HCT116 (cell line): ENCODE results near the gene BBS12. TPM values are rescaled to one million over a fixed set of nuclear protein-coding genes. Genes with fewer than 3 reads are reported as not detected.

Experiments
- ATAC-seq: fragments of 200-7000 bp; cut with Tn5 transposase; 2 replicates; pipeline ENCODE4 v1.9.1; 2020; ENCODE audit warnings: mild to moderate bottlenecking, moderate library complexity
- BruUV-seq: library from RNA; stranded (reverse); fragments of 400-500 nt; replicated peaks from 2 replicates; lab custom pipeline; 2021; lab: Mats Ljungman, UMichigan
- CTCF ChIA-PET: fragments of 300-600 bp; sonication (Branson Sonifier 250); formaldehyde crosslinking; loops from one replicate; lab custom pipeline; 2021; ENCODE audit warnings: antibody characterized with exemption; lab: Charles Lee
- POLR2A ChIA-PET: fragments of 300-600, 350-600 bp; sonication (Branson Sonifier 250); formaldehyde crosslinking; loops from one replicate; lab custom pipeline; 2021; ENCODE audit warnings: antibody characterized with exemption; lab: Charles Lee
- RAD21 ChIA-PET, 2 experiments: fragments of 300-600 bp; sonication (Branson Sonifier 250); formaldehyde crosslinking; loops; one replicate each; lab custom pipeline; 2023; ENCODE audit warnings: low total read pairs in 2 of 2; ENCODE audit not compliant: uncharacterized antibody in 2 of 2, unreplicated experiment in 2 of 2, low non-redundant PET in 1 of 2; lab: Charles Lee
- DNase-seq: peaks from one replicate; pipeline ENCODE4 v3.0.0-alpha.2; 2010; ENCODE audit warnings: low read depth, low spot score
- H2AFZ ChIP-seq: fragments of 200-600 bp; shearing (Covaris generic), sonication (generic); 2 replicates; pipeline ENCODE4 v1.6.1; 2017; ENCODE audit warnings: low read depth, mixed run types, mixed read lengths, antibody characterized with exemption, low read length; ENCODE audit not compliant: poor library complexity, severe bottlenecking
- H3K27ac ChIP-seq: 2 replicates; pipeline ENCODE4 v1.5.1; 2012; ENCODE audit warnings: low read depth, low read length
- H3K27me3 ChIP-seq: fragments of 200-600 bp; sonication (generic); 2 replicates; pipeline ENCODE4 v1.6.1; 2016; ENCODE audit warnings: mixed run types, low read length, mixed read lengths; ENCODE audit not compliant: insufficient read depth
- H3K36me3 ChIP-seq, 2 experiments: fragments of 200-500 bp in 1 of 2; fragments of 200-600 bp in 1 of 2; sonication (Bioruptor generic) in 1 of 2; sonication (generic) in 1 of 2; 2 replicates each; pipeline versions ENCODE4 v1.5.1 to v1.6.1; 2014 to 2016; ENCODE audit warnings: low read length in 2 of 2, inconsistent platforms in 1 of 2, mixed read lengths in 1 of 2, mixed run types in 1 of 2; ENCODE audit not compliant: insufficient read depth in 2 of 2, control insufficient read depth in 1 of 2
- H3K4me1 ChIP-seq, 2 experiments: fragments of 200-600 bp in 1 of 2; sonication (generic) in 1 of 2; 2 replicates each; pipeline versions ENCODE4 v1.5.1 to v1.6.1; 2012 to 2017; ENCODE audit warnings: low read length in 2 of 2, inconsistent platforms in 1 of 2, mild to moderate bottlenecking in 1 of 2, mixed read lengths in 1 of 2, mixed run types in 1 of 2, moderate library complexity in 1 of 2; ENCODE audit not compliant: insufficient read depth in 2 of 2, control insufficient read depth in 1 of 2
- H3K4me2 ChIP-seq: fragments of 200-600 bp; sonication (generic); 2 replicates; pipeline ENCODE4 v1.6.1; 2017; ENCODE audit warnings: mixed run types, low read length, mixed read lengths
- H3K4me3 ChIP-seq, 2 experiments: fragments of 200-600 bp in 1 of 2; sonication (generic) in 1 of 2; replicated peaks in 1 of 2; 2 replicates each; pipeline ENCODE4 v1.5.1; 2011 to 2016; ENCODE audit warnings: low read length in 2 of 2, control low read depth in 1 of 2, low read depth in 1 of 2, mild to moderate bottlenecking in 1 of 2, mixed read lengths in 1 of 2, mixed run types in 1 of 2
- H3K79me2 ChIP-seq: fragments of 200-600 bp; sonication (generic); 2 replicates; pipeline ENCODE4 v1.6.1; 2017; ENCODE audit warnings: mild to moderate bottlenecking, mixed run types, low read length, moderate library complexity, mixed read lengths; ENCODE audit not compliant: insufficient read depth
- H3K9ac ChIP-seq: fragments of 200-600 bp; sonication (generic); 2 replicates; pipeline ENCODE4 v1.6.1; 2016; ENCODE audit warnings: low read length, mixed read lengths
- H3K9me2 ChIP-seq: fragments of 200-600 bp; sonication (generic), shearing (Covaris generic); 2 replicates; pipeline ENCODE4 v1.6.1; 2017; ENCODE audit warnings: mixed run types, mild to moderate bottlenecking, moderate library complexity; ENCODE audit not compliant: insufficient read depth
- H3K9me3 ChIP-seq, 2 experiments: fragments of 200-500 bp in 1 of 2; fragments of 200-600 bp in 1 of 2; sonication (Bioruptor generic) in 1 of 2; sonication (generic) in 1 of 2; 2 replicates each; pipeline ENCODE4 v1.6.1; 2014 to 2017; ENCODE audit warnings: low read length in 2 of 2, mixed read lengths in 2 of 2, inconsistent platforms in 1 of 2, low read depth in 1 of 2, mild to moderate bottlenecking in 1 of 2, mixed run types in 1 of 2, moderate library complexity in 1 of 2; ENCODE audit not compliant: control insufficient read depth in 1 of 2, insufficient read depth in 1 of 2
- H4K20me1 ChIP-seq: fragments of 200-600 bp; sonication (generic), shearing (Covaris generic); 2 replicates; pipeline ENCODE4 v1.6.1; 2017; ENCODE audit warnings: mixed run types, mild to moderate bottlenecking, moderate library complexity; ENCODE audit not compliant: insufficient read depth
- CBX3 ChIP-seq: IDR thresholded peaks from 2 replicates; pipeline ENCODE4 v1.6.1; 2012; ENCODE audit warnings: low read depth
- CEBPB ChIP-seq: IDR thresholded peaks from 2 replicates; pipeline ENCODE4 v1.6.1; 2012; ENCODE audit warnings: low read depth
- CTCF ChIP-seq, 3 experiments: fragments of 200-600 bp in 1 of 3; sonication (generic) in 1 of 3; IDR thresholded peaks in 2 of 3; conservative IDR thresholded peaks in 1 of 3; 2 replicates each; pipeline ENCODE4 v1.5.1; 2012 to 2017; ENCODE audit warnings: low read depth in 2 of 3, low read length in 2 of 3, antibody characterized with exemption in 1 of 3, borderline replicate concordance in 1 of 3, control low read depth in 1 of 3, mild to moderate bottlenecking in 1 of 3, mixed read lengths in 1 of 3, mixed run types in 1 of 3, moderate library complexity in 1 of 3; ENCODE audit not compliant: insufficient read depth in 1 of 3
- ELF1 ChIP-seq: IDR thresholded peaks from 2 replicates; pipeline ENCODE4 v1.6.1; 2012; ENCODE audit warnings: low read depth, borderline replicate concordance
- EZH2 ChIP-seq: fragments of 200-600 bp; sonication (generic); IDR thresholded peaks from 2 replicates; pipeline ENCODE4 v1.6.1; 2017; ENCODE audit warnings: antibody characterized with exemption, mixed run types
- EZH2phosphoT487 ChIP-seq: fragments of 200-600 bp; IDR thresholded peaks from 2 replicates; pipeline ENCODE4 v1.6.1; 2018; ENCODE audit warnings: antibody characterized with exemption, borderline replicate concordance
- FOSL1 ChIP-seq: IDR thresholded peaks from 2 replicates; pipeline ENCODE4 v1.6.1; 2012; ENCODE audit warnings: low read depth
- MAX ChIP-seq: IDR thresholded peaks from 2 replicates; pipeline ENCODE4 v1.6.1; 2012
- POLR2A ChIP-seq: IDR thresholded peaks from 2 replicates; pipeline ENCODE4 v1.7.0; 2011; ENCODE audit warnings: borderline replicate concordance; ENCODE audit not compliant: insufficient read depth, insufficient read length; ENCODE audit errors: extremely low read depth
- POLR2AphosphoS5 ChIP-seq: IDR thresholded peaks from 2 replicates; pipeline ENCODE4 v1.6.1; 2011; ENCODE audit warnings: mild to moderate bottlenecking, low read depth, low read length, moderate library complexity
- RAD21 ChIP-seq: IDR thresholded peaks from 2 replicates; pipeline ENCODE4 v1.6.1; 2012; ENCODE audit warnings: low read depth, mild to moderate bottlenecking
- REST ChIP-seq: IDR thresholded peaks from 2 replicates; pipeline ENCODE4 v1.6.1; 2012; ENCODE audit warnings: low read depth
- SIN3A ChIP-seq: IDR thresholded peaks from 2 replicates; pipeline ENCODE4 v1.6.1; 2012; ENCODE audit warnings: low read depth
- SP1 ChIP-seq: IDR thresholded peaks from 2 replicates; pipeline ENCODE4 v1.6.1; 2012; ENCODE audit warnings: low read depth
- SRF ChIP-seq: IDR thresholded peaks from 2 replicates; pipeline ENCODE4 v1.6.1; 2012; ENCODE audit warnings: low read depth
- TCF7L2 ChIP-seq: IDR thresholded peaks from 2 replicates; pipeline ENCODE4 v1.7.0; 2011; ENCODE audit warnings: borderline replicate concordance, inconsistent platforms; ENCODE audit not compliant: insufficient read depth, insufficient read length; ENCODE audit errors: extremely low read depth
- YY1 ChIP-seq: IDR thresholded peaks from 2 replicates; pipeline ENCODE4 v1.6.1; 2011; ENCODE audit warnings: low read length, low read depth, moderate library complexity, mild to moderate bottlenecking; ENCODE audit not compliant: insufficient replicate concordance; ENCODE audit errors: extremely low read depth
- ZBTB33 ChIP-seq: IDR thresholded peaks from 2 replicates; pipeline ENCODE4 v1.6.1; 2011; ENCODE audit warnings: mild to moderate bottlenecking, low read length, moderate library complexity; ENCODE audit not compliant: insufficient replicate concordance; ENCODE audit errors: extremely low read depth
- ZNF274 ChIP-seq: fragments of 200-500 bp; sonication (Bioruptor generic); IDR thresholded peaks from 2 replicates; pipeline ENCODE4 v1.6.1; 2014; ENCODE audit warnings: mild to moderate bottlenecking, low read depth, low read length, inconsistent platforms
- intact Hi-C: fragments of 100-400 bp; cut with micrococcal nuclease; formaldehyde crosslinking; loops from 2 replicates; pipeline ENCODE4 v1.10.0; 2022
- total RNA-seq: library from RNA; stranded (reverse); gene quantifications from one replicate; pipeline ENCODE4 v1.2.1, GENCODE V29; 2021; ENCODE audit not compliant: unreplicated experiment

BBS12 gene
- total RNA-seq, 1 experiment from 2014 or later, result 2.1 TPM

GRCh38 chr4:122785099-122785498, 52.6 kb downstream of the BBS12 start:
- H3K9ac ChIP-seq, result no peak overlapping the region
- no peaks in the 10 kb centered on the region for H3K27me3 ChIP-seq
- peaks cover 9 to 51% of the 10 kb centered on the region in 2 experiments for H3K4me1 ChIP-seq
- no peak for ATAC-seq
- CTCF ChIA-PET, result no interaction called here
- no TSS peak for BruUV-seq
- H3K4me3 ChIP-seq, result no peak overlapping the region
- H2AFZ ChIP-seq, result peak overlapping the region; percentile 62
- no peaks in the 10 kb centered on the region for H4K20me1 ChIP-seq
- H3K79me2 ChIP-seq, result no peaks in the 10 kb centered on the region
- DNase-seq, result no peak
- TF ChIP-seq MAX (no peak), ZBTB33 (no peak), CBX3 (no peak), FOSL1 (no peak), CTCF (IDR thresholded peaks at IDR 0.05 in 2 of 3, conservative IDR thresholded peaks at IDR 0.05 in 1 of 3; ENCODE audit: borderline replicate concordance in 1 of 3, insufficient read depth in 1 of 3, low read depth in 2 of 3, low read length in 2 of 3) (no peak), YY1 (no peak), EZH2 (no peak), POLR2AphosphoS5 (no peak), SIN3A (no peak), CEBPB (no peak), TCF7L2 (no peak), SRF (no peak), ZNF274 (no peak), SP1 (no peak), POLR2A (no peak), RAD21 (no peak), ELF1 (no peak), REST (no peak), EZH2phosphoT487 (no peak)
- TF ChIP-seq, all 23 proteins: peak for 0
- Histone ChIP-seq H3K9me2 (no peaks in the 10 kb centered on the region), H3K4me2 (peak overlapping the region; percentile 51; the same call in 1 of the 2 replicates), H3K36me3 (no peaks in the 10 kb centered on the region), H3K9me3 (no peaks in the 10 kb centered on the region), H3K27ac (no peak overlapping the region)
- ChIA-PET POLR2A (no interaction called here), RAD21 (no interaction called here)
- intact Hi-C loops, result no loop called here
